H9 (cell line): Measurements from ENCODE around the gene EPSTI1. TPM values are rescaled to one million over a fixed set of nuclear protein-coding genes. Genes with fewer than 3 reads are reported as not detected.

Experiments used
- DNase-seq: peaks from one replicate; pipeline ENCODE4 v3.0.0-alpha.2; 2017
- H2AFZ ChIP-seq: one replicate; pipeline ENCODE4 v1.6.1; 2013; ENCODE audit warnings: mild to moderate bottlenecking, low read length, control low read depth, moderate library complexity
- H2AK5ac ChIP-seq: 2 replicates; pipeline ENCODE4 v1.6.1; 2013; ENCODE audit warnings: low read length, control low read depth, mixed read lengths; ENCODE audit not compliant: insufficient read length
- H2BK120ac ChIP-seq: one replicate; pipeline ENCODE4 v1.6.1; 2013; ENCODE audit warnings: low read depth, mild to moderate bottlenecking, low read length, control low read depth, inconsistent platforms; ENCODE audit not compliant: poor library complexity, severe bottlenecking
- H2BK12ac ChIP-seq: 2 replicates; pipeline ENCODE4 v1.6.1; 2013; ENCODE audit warnings: low read length, control low read depth, mixed read lengths, low read depth; ENCODE audit not compliant: insufficient read length
- H2BK15ac ChIP-seq: 2 replicates; pipeline ENCODE4 v1.6.1; 2013; ENCODE audit warnings: low read depth, low read length, control low read depth
- H2BK20ac ChIP-seq: one replicate; pipeline ENCODE4 v1.6.1; 2013; ENCODE audit warnings: low read depth, mild to moderate bottlenecking, low read length, control low read depth, inconsistent platforms; ENCODE audit not compliant: poor library complexity, severe bottlenecking
- H2BK5ac ChIP-seq: 2 replicates; pipeline ENCODE4 v1.6.1; 2013; ENCODE audit warnings: low read length, control low read depth, mixed read lengths; ENCODE audit not compliant: insufficient read length
- H3K14ac ChIP-seq: 2 replicates; pipeline ENCODE4 v1.6.1; 2013; ENCODE audit warnings: low read length, control low read depth; ENCODE audit not compliant: insufficient read depth
- H3K18ac ChIP-seq: 2 replicates; pipeline ENCODE4 v1.6.1; 2013; ENCODE audit warnings: low read depth, mild to moderate bottlenecking, mixed read lengths, low read length, control low read depth; ENCODE audit not compliant: insufficient read length
- H3K23ac ChIP-seq: 2 replicates; pipeline ENCODE4 v1.6.1; 2013; ENCODE audit warnings: low read length, control low read depth, mixed read lengths, low read depth; ENCODE audit not compliant: insufficient read length
- H3K23me2 ChIP-seq: 2 replicates; pipeline ENCODE4 v1.6.1; 2013; ENCODE audit warnings: low read depth, mild to moderate bottlenecking, mixed read lengths, low read length, control low read depth; ENCODE audit not compliant: insufficient read length, poor library complexity, severe bottlenecking
- H3K27ac ChIP-seq: 2 replicates; pipeline ENCODE4 v1.5.1; 2013; ENCODE audit warnings: low read length, control low read depth, mixed read lengths, low read depth; ENCODE audit not compliant: insufficient read length
- H3K27me3 ChIP-seq: 2 replicates; pipeline ENCODE4 v1.6.1; 2013; ENCODE audit warnings: low read length, control low read depth, inconsistent platforms; ENCODE audit not compliant: insufficient read depth
- H3K4ac ChIP-seq: 2 replicates; pipeline ENCODE4 v1.6.1; 2013; ENCODE audit warnings: low read depth, mild to moderate bottlenecking, control low read depth, inconsistent platforms, low read length, moderate library complexity
- H3K4me1 ChIP-seq: 2 replicates; pipeline ENCODE4 v1.6.1; 2013; ENCODE audit warnings: low read length, control low read depth, inconsistent platforms; ENCODE audit not compliant: insufficient read depth
- H3K4me2 ChIP-seq: 2 replicates; pipeline ENCODE4 v1.6.1; 2013; ENCODE audit warnings: low read length, control low read depth, mixed read lengths; ENCODE audit not compliant: insufficient read length, insufficient read depth
- H3K56ac ChIP-seq: 2 replicates; pipeline ENCODE4 v1.6.1; 2013; ENCODE audit warnings: low read depth, mild to moderate bottlenecking, mixed read lengths, low read length, control low read depth; ENCODE audit not compliant: insufficient read length
- H3K79me1 ChIP-seq: 2 replicates; pipeline ENCODE4 v1.6.1; 2013; ENCODE audit warnings: low read depth, mild to moderate bottlenecking, moderate library complexity, low read length, control low read depth, inconsistent platforms; ENCODE audit not compliant: insufficient read depth, poor library complexity, severe bottlenecking
- H3K79me2 ChIP-seq: 2 replicates; pipeline ENCODE4 v1.6.1; 2013; ENCODE audit warnings: low read length, control low read depth, inconsistent platforms; ENCODE audit not compliant: insufficient read depth
- H3K9ac ChIP-seq: 2 replicates; pipeline ENCODE4 v1.6.1; 2013; ENCODE audit warnings: low read length, control low read depth, mixed read lengths; ENCODE audit not compliant: insufficient read length; ENCODE audit errors: extremely low read depth
- H3K9me3 ChIP-seq: one replicate; pipeline ENCODE4 v1.6.1; 2013; ENCODE audit warnings: low read depth, low read length, inconsistent platforms; ENCODE audit not compliant: control insufficient read depth
- H3T11ph ChIP-seq: one replicate; pipeline ENCODE4 v1.6.1; 2013; ENCODE audit warnings: mild to moderate bottlenecking, low read length, control low read depth, inconsistent platforms
- H4K20me1 ChIP-seq: one replicate; pipeline ENCODE4 v1.6.1; 2013; ENCODE audit not compliant: control insufficient read depth, insufficient read length, insufficient read depth
- H4K5ac ChIP-seq: 2 replicates; pipeline ENCODE4 v1.6.1; 2013; ENCODE audit warnings: low read depth, mild to moderate bottlenecking, mixed read lengths, low read length, control low read depth; ENCODE audit not compliant: insufficient read length
- H4K8ac ChIP-seq: replicated peaks from 2 replicates; pipeline ENCODE4 v1.6.1; 2013; ENCODE audit warnings: low read length, control low read depth, mixed read lengths, low read depth; ENCODE audit not compliant: insufficient read length
- H4K91ac ChIP-seq: 2 replicates; pipeline ENCODE4 v1.6.1; 2013; ENCODE audit warnings: low read depth, mild to moderate bottlenecking, moderate library complexity, mixed read lengths, low read length, control low read depth; ENCODE audit not compliant: insufficient read length
- H3K27ac Mint-ChIP-seq, 3 experiments: 2 replicates in 2 of 3; 3 replicates in 1 of 3; pipeline ENCODE4 v1.8.0; 2020 to 2021; ENCODE audit warnings: mixed read lengths in 3 of 3, mild to moderate bottlenecking in 1 of 3, moderate library complexity in 1 of 3
- H3K27me3 Mint-ChIP-seq: 2 replicates; pipeline ENCODE4 v1.8.0; 2021; ENCODE audit warnings: low read depth, mild to moderate bottlenecking, moderate library complexity, mixed read lengths
- H3K36me3 Mint-ChIP-seq, 3 experiments: 2 replicates in 2 of 3; 3 replicates in 1 of 3; pipeline ENCODE4 v1.8.0; 2020 to 2021; ENCODE audit warnings: low read depth in 3 of 3, mixed read lengths in 3 of 3; ENCODE audit not compliant: insufficient read depth in 1 of 3
- H3K4me1 Mint-ChIP-seq, 2 experiments: 2 replicates each; pipeline ENCODE4 v1.8.0; 2020; ENCODE audit warnings: mixed read lengths in 2 of 2
- H3K4me3 Mint-ChIP-seq, 2 experiments: 2 replicates in 1 of 2; 3 replicates in 1 of 2; pipeline ENCODE4 v1.8.0; 2020 to 2021; ENCODE audit warnings: mild to moderate bottlenecking in 2 of 2, mixed read lengths in 2 of 2, moderate library complexity in 1 of 2
- H3K9me3 Mint-ChIP-seq, 2 experiments: 2 replicates in 1 of 2; 3 replicates in 1 of 2; pipeline ENCODE4 v1.8.0; 2020; ENCODE audit warnings: mild to moderate bottlenecking in 2 of 2, mixed read lengths in 2 of 2, moderate library complexity in 1 of 2
- WGBS: extraction: QIAGEN DNeasy Blood & Tissue Kit; methylation state at CpG from one replicate; pipeline ENCODE4 v1.1.7; 2013; ENCODE audit warnings: missing lambda C conversion rate, low lambda C conversion rate, mixed read lengths; ENCODE audit not compliant: insufficient read length; ENCODE audit errors: extremely low coverage; 5-methylcytosine and 5-hydroxymethylcytosine counted together
- total RNA-seq: library from RNA; stranded (reverse); gene quantifications from 2 replicates; pipeline ENCODE4 v1.2.1, GENCODE V29; 2021
- TF ChIP-seq, protein P1 (sequence below): fragments of 200-600 bp; sonication (generic); conservative IDR thresholded peaks from 3 replicates; pipeline ENCODE4 v1.8.0; 2021; ENCODE audit warnings: antibody characterized with exemption, mild to moderate bottlenecking

EPSTI1 gene
- total RNA-seq, 1 experiment from 2014 or later = 0.70 TPM

DNA sequence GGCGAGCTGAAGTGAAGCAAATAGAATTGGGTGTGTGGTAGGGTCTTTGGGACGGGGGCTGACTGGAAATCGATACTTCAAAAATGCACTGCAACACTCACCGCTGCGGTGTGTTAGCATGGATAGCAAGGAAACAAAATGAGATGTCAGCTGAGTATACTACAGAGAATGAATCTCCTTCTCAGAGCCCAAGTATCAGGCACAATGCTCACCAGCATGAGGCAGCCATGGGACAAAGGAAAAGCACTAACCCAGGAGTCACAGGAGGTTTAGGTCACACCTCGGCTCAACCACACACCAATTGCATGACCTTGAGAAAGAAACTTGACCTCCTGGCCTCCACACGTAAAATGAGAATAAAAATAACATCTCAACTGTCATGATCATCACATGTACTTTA lies 136.6 kb downstream of the EPSTI1 start:
- Histone ChIP-seq H2BK5ac (no peak overlapping the region), H2AK5ac (no peak overlapping the region), H3K79me1 (no peaks in the 10 kb centered on the region), H3K23me2 (no peaks in the 10 kb centered on the region), H3K9me3 (no peaks in the 10 kb centered on the region), H2BK20ac (no peak overlapping the region), H3K4me2 (no peak overlapping the region), H3K23ac (no peak overlapping the region), H3K56ac (no peak overlapping the region), H4K20me1 (no peaks in the 10 kb centered on the region), H2BK15ac (no peak overlapping the region), H3K9ac (no peak overlapping the region), H3K18ac (no peak overlapping the region), H3K14ac (no peak overlapping the region), H2AFZ (no peak overlapping the region), H2BK12ac (no peak overlapping the region), H3K79me2 (no peaks in the 10 kb centered on the region; the same call in 1 of the 2 replicates), H4K5ac (no peak overlapping the region), H3K4me1 (no peaks in the 10 kb centered on the region), H3K27me3 (no peaks in the 10 kb centered on the region), H2BK120ac (no peak overlapping the region), H4K8ac (no peak overlapping the region), H4K91ac (no peak overlapping the region), H3K27ac (no peak overlapping the region), H3K4ac (no peak overlapping the region), H3T11ph (no peak overlapping the region)
- Mint-ChIP-seq H3K4me3 (no peak overlapping the region), H3K4me1 (peaks cover 7% of the 10 kb centered on the region in 2 experiments), H3K27ac (peak overlapping the region in 2 of 3 experiments; percentile 45 to 54; a peak in 3 of 7 replicates), H3K36me3 (peaks cover 26 to 62% (median 51%) of the 10 kb centered on the region in 3 experiments), H3K27me3 (no peaks in the 10 kb centered on the region), H3K9me3 (peaks cover 0 to 2% of the 10 kb centered on the region in 2 experiments; a peak in 2 of 5 replicates)
- WGBS = no CpG with 5 or more reads among the region's 7 CpGs
- TF ChIP-seq, protein P1, sequence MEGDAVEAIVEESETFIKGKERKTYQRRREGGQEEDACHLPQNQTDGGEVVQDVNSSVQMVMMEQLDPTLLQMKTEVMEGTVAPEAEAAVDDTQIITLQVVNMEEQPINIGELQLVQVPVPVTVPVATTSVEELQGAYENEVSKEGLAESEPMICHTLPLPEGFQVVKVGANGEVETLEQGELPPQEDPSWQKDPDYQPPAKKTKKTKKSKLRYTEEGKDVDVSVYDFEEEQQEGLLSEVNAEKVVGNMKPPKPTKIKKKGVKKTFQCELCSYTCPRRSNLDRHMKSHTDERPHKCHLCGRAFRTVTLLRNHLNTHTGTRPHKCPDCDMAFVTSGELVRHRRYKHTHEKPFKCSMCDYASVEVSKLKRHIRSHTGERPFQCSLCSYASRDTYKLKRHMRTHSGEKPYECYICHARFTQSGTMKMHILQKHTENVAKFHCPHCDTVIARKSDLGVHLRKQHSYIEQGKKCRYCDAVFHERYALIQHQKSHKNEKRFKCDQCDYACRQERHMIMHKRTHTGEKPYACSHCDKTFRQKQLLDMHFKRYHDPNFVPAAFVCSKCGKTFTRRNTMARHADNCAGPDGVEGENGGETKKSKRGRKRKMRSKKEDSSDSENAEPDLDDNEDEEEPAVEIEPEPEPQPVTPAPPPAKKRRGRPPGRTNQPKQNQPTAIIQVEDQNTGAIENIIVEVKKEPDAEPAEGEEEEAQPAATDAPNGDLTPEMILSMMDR = no peak
- no peak for DNase-seq
